ENCODE data around the gene CDC14B.
"Not testable (repeated sequence)": the region's sequence is repeated elsewhere in the genome, so short reads cannot be mapped to it uniquely, and the experiment has no call there.

DNA sequence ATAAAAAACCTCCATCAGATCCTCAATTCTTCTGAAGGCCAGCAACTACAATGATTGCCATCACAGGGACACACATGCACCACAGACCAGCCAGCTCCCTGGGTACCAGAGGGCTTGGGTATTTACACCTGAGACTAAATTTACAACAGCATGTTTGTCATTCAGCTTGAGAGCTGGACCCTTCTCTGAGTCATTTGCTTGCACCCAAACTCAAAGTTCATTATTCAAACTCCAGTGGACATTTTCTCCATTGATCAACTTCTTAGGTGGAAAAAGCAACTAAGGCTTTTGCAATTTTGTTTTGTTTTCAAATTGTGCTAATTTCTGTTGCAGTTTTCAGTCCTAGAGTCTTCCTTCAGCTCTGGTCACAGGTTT is 116.3 kb downstream of the CDC14B start:
- not testable (repeated sequence) for TF ChIP-seq NR2C2, NFATC4, JUN (CRISPR knock-in tag; IDR thresholded peaks at IDR 0.05)
- TF ChIP-seq, protein P1, sequence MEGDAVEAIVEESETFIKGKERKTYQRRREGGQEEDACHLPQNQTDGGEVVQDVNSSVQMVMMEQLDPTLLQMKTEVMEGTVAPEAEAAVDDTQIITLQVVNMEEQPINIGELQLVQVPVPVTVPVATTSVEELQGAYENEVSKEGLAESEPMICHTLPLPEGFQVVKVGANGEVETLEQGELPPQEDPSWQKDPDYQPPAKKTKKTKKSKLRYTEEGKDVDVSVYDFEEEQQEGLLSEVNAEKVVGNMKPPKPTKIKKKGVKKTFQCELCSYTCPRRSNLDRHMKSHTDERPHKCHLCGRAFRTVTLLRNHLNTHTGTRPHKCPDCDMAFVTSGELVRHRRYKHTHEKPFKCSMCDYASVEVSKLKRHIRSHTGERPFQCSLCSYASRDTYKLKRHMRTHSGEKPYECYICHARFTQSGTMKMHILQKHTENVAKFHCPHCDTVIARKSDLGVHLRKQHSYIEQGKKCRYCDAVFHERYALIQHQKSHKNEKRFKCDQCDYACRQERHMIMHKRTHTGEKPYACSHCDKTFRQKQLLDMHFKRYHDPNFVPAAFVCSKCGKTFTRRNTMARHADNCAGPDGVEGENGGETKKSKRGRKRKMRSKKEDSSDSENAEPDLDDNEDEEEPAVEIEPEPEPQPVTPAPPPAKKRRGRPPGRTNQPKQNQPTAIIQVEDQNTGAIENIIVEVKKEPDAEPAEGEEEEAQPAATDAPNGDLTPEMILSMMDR (IDR thresholded peaks at IDR 0.05) = not testable (repeated sequence)
- TF ChIP-seq, protein P2, sequence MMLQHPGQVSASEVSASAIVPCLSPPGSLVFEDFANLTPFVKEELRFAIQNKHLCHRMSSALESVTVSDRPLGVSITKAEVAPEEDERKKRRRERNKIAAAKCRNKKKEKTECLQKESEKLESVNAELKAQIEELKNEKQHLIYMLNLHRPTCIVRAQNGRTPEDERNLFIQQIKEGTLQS (CRISPR knock-in tag; conservative IDR thresholded peaks at IDR 0.05) = not testable (repeated sequence)
- TF ChIP-seq, protein P3, sequence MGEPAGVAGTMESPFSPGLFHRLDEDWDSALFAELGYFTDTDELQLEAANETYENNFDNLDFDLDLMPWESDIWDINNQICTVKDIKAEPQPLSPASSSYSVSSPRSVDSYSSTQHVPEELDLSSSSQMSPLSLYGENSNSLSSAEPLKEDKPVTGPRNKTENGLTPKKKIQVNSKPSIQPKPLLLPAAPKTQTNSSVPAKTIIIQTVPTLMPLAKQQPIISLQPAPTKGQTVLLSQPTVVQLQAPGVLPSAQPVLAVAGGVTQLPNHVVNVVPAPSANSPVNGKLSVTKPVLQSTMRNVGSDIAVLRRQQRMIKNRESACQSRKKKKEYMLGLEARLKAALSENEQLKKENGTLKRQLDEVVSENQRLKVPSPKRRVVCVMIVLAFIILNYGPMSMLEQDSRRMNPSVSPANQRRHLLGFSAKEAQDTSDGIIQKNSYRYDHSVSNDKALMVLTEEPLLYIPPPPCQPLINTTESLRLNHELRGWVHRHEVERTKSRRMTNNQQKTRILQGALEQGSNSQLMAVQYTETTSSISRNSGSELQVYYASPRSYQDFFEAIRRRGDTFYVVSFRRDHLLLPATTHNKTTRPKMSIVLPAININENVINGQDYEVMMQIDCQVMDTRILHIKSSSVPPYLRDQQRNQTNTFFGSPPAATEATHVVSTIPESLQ (CRISPR knock-in tag; IDR thresholded peaks at IDR 0.05) = not testable (repeated sequence)
- TF ChIP-seq, protein P4, sequence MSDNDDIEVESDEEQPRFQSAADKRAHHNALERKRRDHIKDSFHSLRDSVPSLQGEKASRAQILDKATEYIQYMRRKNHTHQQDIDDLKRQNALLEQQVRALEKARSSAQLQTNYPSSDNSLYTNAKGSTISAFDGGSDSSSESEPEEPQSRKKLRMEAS (CRISPR knock-in tag; IDR thresholded peaks at IDR 0.05) = not testable (repeated sequence)
